SK-N-MC (cell line): Measurements from ENCODE around the gene ILKAP.

Source experiments
- EZH2 ChIP-seq: fragments of 200-600 bp; sonication (generic); IDR thresholded peaks from one replicate; pipeline ENCODE4 v1.6.1; 2017; ENCODE audit warnings: antibody characterized with exemption
- FOXP2 ChIP-seq: optimal IDR thresholded peaks from 2 replicates; pipeline ENCODE3; 2011; ENCODE audit warnings: mild to moderate bottlenecking, moderate library complexity; ENCODE audit not compliant: insufficient read depth; ENCODE audit errors: extremely low read length, control extremely low read depth
- POLR2AphosphoS5 ChIP-seq: IDR thresholded peaks from 2 replicates; pipeline ENCODE4 v1.6.1; 2012; ENCODE audit warnings: mild to moderate bottlenecking, low read depth, low read length, borderline replicate concordance

DNA sequence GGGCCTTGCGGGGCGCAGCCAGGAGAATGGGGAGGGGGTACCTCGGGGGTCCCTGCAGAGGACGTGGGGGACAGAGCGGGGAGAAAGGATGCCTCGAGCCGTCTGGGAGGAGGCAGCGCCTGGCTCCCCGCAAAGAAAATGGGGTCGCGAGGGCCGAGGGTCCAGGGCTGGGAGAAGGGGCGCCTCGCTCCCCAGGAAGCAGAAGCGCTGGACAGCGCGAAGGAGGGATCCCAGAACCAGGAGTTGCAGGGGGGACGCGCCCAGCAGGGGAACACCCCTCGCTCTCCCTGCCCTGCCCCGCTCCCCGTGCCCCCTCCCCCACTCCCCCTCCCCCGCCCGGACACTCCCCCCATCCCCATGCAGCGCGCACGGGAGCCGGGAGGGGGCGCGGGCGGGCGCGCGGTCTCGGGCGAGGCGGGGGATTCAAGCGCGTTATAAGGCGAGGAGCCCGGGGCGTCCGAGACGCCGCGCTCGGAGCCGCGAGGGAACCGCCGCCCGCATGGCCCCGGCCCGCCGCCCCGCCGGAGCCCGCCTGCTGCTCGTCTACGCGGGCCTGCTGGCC, 44.9 kb downstream of the ILKAP start, which contains the start of gene ERFE:
- TF ChIP-seq EZH2 (no peak), FOXP2 (no peak), POLR2AphosphoS5 (no peak)
